GM12891 (cell line): ENCODE data around the gene TSEN34.

ENCODE experiments used
- PAX5 ChIP-seq: IDR thresholded peaks from 2 replicates; pipeline ENCODE4 v1.6.1; 2011; ENCODE audit warnings: low read length, moderate library complexity, mild to moderate bottlenecking; ENCODE audit not compliant: insufficient read depth, severe bottlenecking
- POLR2A ChIP-seq: IDR thresholded peaks from 2 replicates; pipeline ENCODE4 v1.6.1; 2011; ENCODE audit warnings: low read depth, low read length, control low read depth
- POLR2AphosphoS5 ChIP-seq: IDR thresholded peaks from 2 replicates; pipeline ENCODE4 v1.6.1; 2011; ENCODE audit warnings: low read depth, low read length, control low read depth
- SPI1 ChIP-seq: IDR thresholded peaks from 2 replicates; pipeline ENCODE4 v1.6.1; 2011; ENCODE audit warnings: low read depth, low read length, control low read depth
- TAF1 ChIP-seq: IDR thresholded peaks from 2 replicates; pipeline ENCODE4 v1.6.1; 2011; ENCODE audit warnings: low read depth, low read length, control low read depth

DNA sequence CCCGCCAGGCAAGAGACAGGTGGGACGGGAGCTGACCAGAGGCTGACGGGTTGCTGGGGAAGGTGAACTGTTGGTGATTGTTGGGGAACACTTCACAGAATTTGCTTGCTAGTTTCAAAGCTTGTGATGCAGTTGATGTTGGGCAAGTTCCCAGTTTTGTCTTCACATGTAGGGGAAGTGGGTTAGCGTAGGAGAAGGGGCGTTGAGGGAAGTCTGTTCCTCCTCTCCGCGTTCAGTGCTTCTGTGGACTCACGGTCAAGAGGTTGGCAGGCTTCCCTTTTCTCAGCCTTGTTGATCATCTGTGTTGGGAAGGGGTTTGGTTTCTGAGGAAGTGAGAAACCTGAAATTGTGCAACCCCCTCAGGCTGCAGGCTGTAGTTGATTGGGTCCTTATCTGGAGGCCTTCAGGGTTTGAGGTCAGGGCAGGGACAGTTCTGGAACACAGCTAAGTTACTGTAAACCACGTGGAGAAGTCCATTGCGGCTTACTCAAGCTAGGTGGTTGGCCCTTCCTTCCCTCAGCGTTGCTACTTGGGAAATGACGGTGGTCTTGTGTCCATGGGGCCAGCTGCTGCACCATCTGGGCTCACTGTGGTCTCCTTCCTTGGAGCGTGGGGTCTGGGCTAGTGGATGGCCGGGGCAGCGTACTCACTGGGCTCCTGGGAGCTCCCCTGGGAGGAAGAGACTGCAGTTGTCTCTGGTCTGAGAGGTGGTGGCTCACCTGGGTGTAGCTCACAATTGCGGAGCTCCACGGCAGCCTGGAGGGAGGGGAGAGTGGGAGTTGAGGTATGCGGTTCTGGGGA, 17.1 kb downstream of the TSEN34 start:
- TF ChIP-seq POLR2A (no peak; the same call in none of the 2 replicates), POLR2AphosphoS5 (peak; percentile 88), TAF1 (no peak), SPI1 (peak; percentile 95), PAX5 (no peak)
